NCI-H524 (cell line): ENCODE results near the gene TTC27.
"Not testable (repeated sequence)": the region's sequence is repeated elsewhere in the genome, so short reads cannot be mapped to it uniquely, and the experiment has no call there.

ENCODE experiments used
- DNase-seq, 2 experiments: peaks; one replicate each; lab custom pipeline; 2025; lab: John Stamatoyannopoulos, UW

Gene TTC27

GRCh38 chr2:32719933-32720716, 92.3 kb downstream of the TTC27 start:
- no peak for DNase-seq

GRCh38 chr2:32720771-32721170, 92.9 kb downstream of the TTC27 start:
- DNase-seq: no peak

- no peak for DNase-seq
Measured at GRCh38 chr2:32721376-32721775, 93.5 kb downstream of the TTC27 start.

- no peak for DNase-seq
Measured at GRCh38 chr2:32723467-32724079, 95.7 kb downstream of the TTC27 start.

- DNase-seq: not testable (repeated sequence)
Measured at GRCh38 chr2:32726678-32727077, 98.8 kb downstream of the TTC27 start.

- no peak for DNase-seq
Measured at GRCh38 chr2:32727157-32727556, 99.3 kb downstream of the TTC27 start.

GRCh38 chr2:32730958-32731357, 103.1 kb downstream of the TTC27 start:
- DNase-seq: not testable (repeated sequence)

GRCh38 chr2:32732120-32732519, 104.3 kb downstream of the TTC27 start:
- no peak for DNase-seq

GRCh38 chr2:32732912-32733472, 105.1 kb downstream of the TTC27 start:
- DNase-seq: no peak

- no peak for DNase-seq
Measured at GRCh38 chr2:32735348-32735747, 107.5 kb downstream of the TTC27 start.

- no peak for DNase-seq
Measured at GRCh38 chr2:32738939-32739338, 111.1 kb downstream of the TTC27 start.

- DNase-seq: no peak
Measured at GRCh38 chr2:32739664-32740063, 111.8 kb downstream of the TTC27 start.

- DNase-seq: no peak
Measured at GRCh38 chr2:32741575-32741974, 113.7 kb downstream of the TTC27 start.

GRCh38 chr2:32742376-32742775, 114.5 kb downstream of the TTC27 start:
- DNase-seq: no peak

- no peak for DNase-seq
Measured at GRCh38 chr2:32743480-32744236, 115.8 kb downstream of the TTC27 start.

- no peak for DNase-seq
Measured at GRCh38 chr2:32745191-32745590, 117.3 kb downstream of the TTC27 start.

GRCh38 chr2:32745675-32746074, 117.8 kb downstream of the TTC27 start:
- DNase-seq: no peak

- DNase-seq: no peak
Measured at GRCh38 chr2:32746669-32747068, 118.8 kb downstream of the TTC27 start.

- no peak for DNase-seq
Measured at GRCh38 chr2:32748158-32748557, 120.3 kb downstream of the TTC27 start.

- DNase-seq: no peak
Measured at GRCh38 chr2:32750880-32751279, 123.0 kb downstream of the TTC27 start.

GRCh38 chr2:32752205-32752604, 124.4 kb downstream of the TTC27 start:
- no peak for DNase-seq

GRCh38 chr2:32752952-32753351, 125.1 kb downstream of the TTC27 start:
- no peak for DNase-seq

- DNase-seq: not testable (repeated sequence)
Measured at GRCh38 chr2:32754676-32755075, 126.8 kb downstream of the TTC27 start.
